ENCODE measurements around the gene PIN1.

Gene PIN1

GRCh38 chr19:9885077-9885552 is 50.0 kb downstream of the PIN1 start:
- H3K9me3 ChIP-seq (ENCODE audit: control insufficient read depth, insufficient read depth, low read length), result no peaks in the 10 kb centered on the region
- no CpG with 5 or more reads among the region's 8 CpGs for WGBS (ENCODE audit: insufficient coverage, insufficient read length)
- H3K27me3 ChIP-seq (ENCODE audit: control insufficient read depth, insufficient read depth, low read length), result no peaks in the 10 kb centered on the region
- peaks cover 4% of the 10 kb centered on the region; the same call in 1 of the 2 replicates for H3K4me1 ChIP-seq (ENCODE audit: control insufficient read depth, insufficient read depth, low read length)
- no peak overlapping the region for H3K27ac ChIP-seq (ENCODE audit: low read length)
- no peak overlapping the region for H3K4me3 ChIP-seq (ENCODE audit: low read length)
- no peaks in the 10 kb centered on the region for H3K36me3 ChIP-seq (ENCODE audit: control insufficient read depth, insufficient read depth, low read length)
- no peak for DNase-seq (ENCODE audit: low read depth, low spot score)

GRCh38 chr19:9891609-9892373 is 56.7 kb downstream of the PIN1 start:
- no peaks in the 10 kb centered on the region for H3K9me3 ChIP-seq (ENCODE audit: control insufficient read depth, insufficient read depth, low read length)
- H3K4me1 ChIP-seq (ENCODE audit: control insufficient read depth, insufficient read depth, low read length), result no peaks in the 10 kb centered on the region
- WGBS (ENCODE audit: insufficient coverage, insufficient read length), result no CpG with 5 or more reads among the region's 6 CpGs
- no peak for DNase-seq (ENCODE audit: low read depth, low spot score)
- H3K36me3 ChIP-seq (ENCODE audit: control insufficient read depth, insufficient read depth, low read length), result no peaks in the 10 kb centered on the region
- H3K4me3 ChIP-seq (ENCODE audit: low read length), result no peak overlapping the region
- H3K27ac ChIP-seq (ENCODE audit: low read length), result no peak overlapping the region
- no peaks in the 10 kb centered on the region; the same call in 1 of the 2 replicates for H3K27me3 ChIP-seq (ENCODE audit: control insufficient read depth, insufficient read depth, low read length)
